Ovary (tissue), 3 donors: Measurements from ENCODE around the gene LRP1.

Experiments used
- CTCF ChIP-seq, 3 donors: fragments of 450-650 bp in 2 of 3; fragments of 200-600 bp in 1 of 3; IDR thresholded peaks; one replicate each; pipeline versions ENCODE4 v1.5.1 to v1.8.0; 2016 to 2022; ENCODE audit warnings: antibody characterized with exemption in 3 of 3, mild to moderate bottlenecking in 1 of 3
- POLR2A ChIP-seq: fragments of 450-650 bp; IDR thresholded peaks from one replicate; pipeline ENCODE4 v1.6.1; 2017; ENCODE audit warnings: antibody characterized with exemption, mild to moderate bottlenecking, moderate library complexity
- donor health status: DM: no; HTN: no; CAD: no.

- TF ChIP-seq CTCF (IDR thresholded peaks at IDR 0.05) = no peak
- TF ChIP-seq POLR2A = no peak
These were observed 52.2 kb downstream of the LRP1 start for GRCh38 chr12:57180321-57180989.
